Thyroid gland (tissue), 4 donors: ENCODE data around the gene FBLN1.

ENCODE experiments used
- POLR2A ChIP-seq, 2 donors: fragments of 450-650 bp; IDR thresholded peaks; one replicate each; pipeline ENCODE4 v1.6.1; 2017; ENCODE audit warnings: antibody characterized with exemption in 2 of 2, mild to moderate bottlenecking in 2 of 2, moderate library complexity in 1 of 2
- TF ChIP-seq, protein P1 (sequence below), 6 experiments: fragments of 200-600 bp in 3 of 6; fragments of 450-650 bp in 3 of 6; sonication (generic) in 3 of 6; IDR thresholded peaks; one replicate each; pipeline ENCODE4 v1.5.1; 2016 to 2019; ENCODE audit warnings: antibody characterized with exemption in 6 of 6, mild to moderate bottlenecking in 2 of 6, inconsistent platforms in 1 of 6, moderate library complexity in 1 of 6

DNA sequence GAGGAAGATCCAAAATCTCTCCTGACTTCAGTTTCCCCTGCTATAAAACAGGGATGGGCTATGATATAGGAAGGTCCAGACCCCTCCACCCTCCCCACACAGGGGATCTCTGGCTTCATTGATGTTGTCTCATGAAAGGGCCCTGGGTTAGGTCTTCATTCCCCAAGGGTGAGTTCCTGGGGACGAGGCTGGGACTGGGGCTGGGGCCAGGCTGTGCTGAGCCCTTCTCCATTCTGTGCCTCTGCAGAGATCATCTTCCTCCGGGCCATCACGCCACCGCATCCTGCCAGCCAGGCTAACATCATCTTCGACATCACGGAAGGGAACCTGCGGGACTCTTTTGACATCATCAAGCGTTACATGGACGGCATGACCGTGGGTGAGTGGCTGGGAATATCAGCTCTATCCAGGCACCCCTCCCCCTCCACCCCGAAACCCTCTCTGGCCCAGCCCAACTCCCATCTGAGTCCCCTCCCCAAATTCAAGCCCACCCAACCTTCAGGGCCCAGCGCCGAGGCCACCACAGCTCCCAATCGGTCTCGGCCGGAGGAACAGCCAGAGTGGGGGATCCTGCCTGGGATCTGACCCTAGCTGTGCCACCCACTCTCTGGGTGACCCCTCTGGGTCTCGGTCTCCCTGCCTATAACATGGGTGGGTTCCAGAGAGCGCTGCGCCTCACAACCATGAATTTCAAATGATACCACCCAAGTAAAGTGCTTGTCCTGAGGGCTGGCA lies 74.2 kb downstream of the FBLN1 start:
- TF ChIP-seq, protein P1, sequence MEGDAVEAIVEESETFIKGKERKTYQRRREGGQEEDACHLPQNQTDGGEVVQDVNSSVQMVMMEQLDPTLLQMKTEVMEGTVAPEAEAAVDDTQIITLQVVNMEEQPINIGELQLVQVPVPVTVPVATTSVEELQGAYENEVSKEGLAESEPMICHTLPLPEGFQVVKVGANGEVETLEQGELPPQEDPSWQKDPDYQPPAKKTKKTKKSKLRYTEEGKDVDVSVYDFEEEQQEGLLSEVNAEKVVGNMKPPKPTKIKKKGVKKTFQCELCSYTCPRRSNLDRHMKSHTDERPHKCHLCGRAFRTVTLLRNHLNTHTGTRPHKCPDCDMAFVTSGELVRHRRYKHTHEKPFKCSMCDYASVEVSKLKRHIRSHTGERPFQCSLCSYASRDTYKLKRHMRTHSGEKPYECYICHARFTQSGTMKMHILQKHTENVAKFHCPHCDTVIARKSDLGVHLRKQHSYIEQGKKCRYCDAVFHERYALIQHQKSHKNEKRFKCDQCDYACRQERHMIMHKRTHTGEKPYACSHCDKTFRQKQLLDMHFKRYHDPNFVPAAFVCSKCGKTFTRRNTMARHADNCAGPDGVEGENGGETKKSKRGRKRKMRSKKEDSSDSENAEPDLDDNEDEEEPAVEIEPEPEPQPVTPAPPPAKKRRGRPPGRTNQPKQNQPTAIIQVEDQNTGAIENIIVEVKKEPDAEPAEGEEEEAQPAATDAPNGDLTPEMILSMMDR (IDR thresholded peaks at IDR 0.05), result no peak
- no peak for TF ChIP-seq POLR2A (IDR thresholded peaks at IDR 0.05)
